CD4-positive, alpha-beta T cell treated with Interleukin-17A for 1 hour (primary cell): Measurements from ENCODE around the gene OR4F15.

Source experiments
- DNase-seq: peaks from one replicate; pipeline ENCODE4 v3.0.0-alpha.2; 2020

The OR4F15 gene

GRCh38 chr15:101804941-101805340 lies 7.1 kb upstream of the OR4F15 start:
- DNase-seq, result no peak

GRCh38 chr15:101805605-101806345 lies 6.2 kb upstream of the OR4F15 start:
- no peak for DNase-seq

GRCh38 chr15:101807345-101807945 lies 4.6 kb upstream of the OR4F15 start:
- no peak for DNase-seq

- no peak for DNase-seq
These were observed 3.8 kb upstream of the OR4F15 start for GRCh38 chr15:101808201-101808600.

- DNase-seq, result no peak
These were observed 1.5 kb upstream of the OR4F15 start for GRCh38 chr15:101810456-101810855.

- no peak for DNase-seq
These were observed 1.1 kb upstream of the OR4F15 start for GRCh38 chr15:101810876-101811275.

- no peak for DNase-seq
These were observed 2.0 kb downstream of the OR4F15 start for GRCh38 chr15:101813803-101814534.

- no peak for DNase-seq
These were observed 8.8 kb downstream of the OR4F15 start for GRCh38 chr15:101820781-101821180.

GRCh38 chr15:101827257-101827656 lies 15.3 kb downstream of the OR4F15 start:
- DNase-seq, result no peak

GRCh38 chr15:101828774-101829173 lies 16.8 kb downstream of the OR4F15 start:
- DNase-seq, result no peak

- no peak for DNase-seq
These were observed 29.7 kb downstream of the OR4F15 start for GRCh38 chr15:101841656-101842055.

- DNase-seq, result no peak
These were observed 32.9 kb downstream of the OR4F15 start for GRCh38 chr15:101844916-101845315.

- no peak for DNase-seq
These were observed 40.4 kb downstream of the OR4F15 start for GRCh38 chr15:101852356-101852755.
